GM23338 (cell line): ENCODE results near the gene TRIO. TPM values are rescaled to one million over a fixed set of nuclear protein-coding genes. Genes with fewer than 3 reads are reported as not detected.

ENCODE experiments used
- ATAC-seq: fragments of 200-7000 bp; cut with Tn5 transposase; 3 replicates; pipeline ENCODE4 v1.9.1; 2020
- DNase-seq: peaks from one replicate; pipeline ENCODE4 v3.0.0-alpha.2; 2015; ENCODE audit warnings: low spot score
- H2AFZ ChIP-seq: fragments of 200-600 bp; sonication (generic); 2 replicates; pipeline ENCODE4 v1.8.0; 2016; ENCODE audit warnings: antibody characterized with exemption, mild to moderate bottlenecking, moderate library complexity
- H3F3A ChIP-seq: fragments of 200-600 bp; sonication (generic); replicated peaks from 2 replicates; pipeline ENCODE4 v1.8.0; 2017; ENCODE audit warnings: antibody characterized with exemption, mixed run types, low read depth
- H3K27ac ChIP-seq: fragments of 200-600 bp; sonication (generic); 2 replicates; pipeline ENCODE4 v1.6.1; 2016; ENCODE audit warnings: low read depth
- H3K27me3 ChIP-seq: fragments of 200-600 bp; sonication (generic); 2 replicates; pipeline ENCODE4 v1.8.0; 2016; ENCODE audit warnings: mild to moderate bottlenecking, mixed run types, moderate library complexity; ENCODE audit not compliant: insufficient read depth
- H3K36me3 ChIP-seq: fragments of 200-600 bp; sonication (generic); 2 replicates; pipeline ENCODE4 v1.8.0; 2016; ENCODE audit warnings: mild to moderate bottlenecking; ENCODE audit not compliant: insufficient read depth
- H3K4me1 ChIP-seq: fragments of 200-600 bp; sonication (generic); 2 replicates; pipeline ENCODE4 v1.8.0; 2016; ENCODE audit warnings: mild to moderate bottlenecking, moderate library complexity; ENCODE audit not compliant: insufficient read depth
- H3K4me2 ChIP-seq: fragments of 200-600 bp; sonication (generic); 2 replicates; pipeline ENCODE4 v1.7.1; 2017; ENCODE audit warnings: mixed run types
- H3K4me3 ChIP-seq: fragments of 200-600 bp; sonication (generic); 2 replicates; pipeline ENCODE4 v1.6.1; 2016; ENCODE audit warnings: mixed run types
- H3K79me2 ChIP-seq: fragments of 200-600 bp; sonication (generic); replicated peaks from 2 replicates; pipeline ENCODE4 v1.8.0; 2017; ENCODE audit warnings: mild to moderate bottlenecking; ENCODE audit not compliant: insufficient read depth
- H3K9me2 ChIP-seq: fragments of 200-600 bp; sonication (generic); 2 replicates; pipeline ENCODE4 v1.8.0; 2017; ENCODE audit not compliant: insufficient read depth
- H4K20me1 ChIP-seq: fragments of 200-600 bp; sonication (generic); replicated peaks from 2 replicates; pipeline ENCODE4 v1.8.0; 2017; ENCODE audit warnings: mild to moderate bottlenecking; ENCODE audit not compliant: insufficient read depth
- H3K27ac Mint-ChIP-seq: 2 replicates; pipeline ENCODE4 v1.8.0; 2020; ENCODE audit warnings: inconsistent platforms, mild to moderate bottlenecking, moderate library complexity, mixed read lengths
- H3K27me3 Mint-ChIP-seq: 3 replicates; pipeline ENCODE4 v1.8.0; 2022; ENCODE audit warnings: low read depth, mild to moderate bottlenecking, moderate library complexity, mixed read lengths, inconsistent platforms; ENCODE audit not compliant: insufficient read depth, poor library complexity
- H3K36me3 Mint-ChIP-seq: 3 replicates; pipeline ENCODE4 v1.8.0; 2021; ENCODE audit warnings: low read depth, mild to moderate bottlenecking, inconsistent platforms, moderate library complexity, mixed read lengths
- H3K4me1 Mint-ChIP-seq: 3 replicates; pipeline ENCODE4 v1.8.0; 2020; ENCODE audit warnings: mild to moderate bottlenecking, inconsistent platforms, mixed read lengths
- H3K4me3 Mint-ChIP-seq: 3 replicates; pipeline ENCODE4 v1.8.0; 2021; ENCODE audit warnings: moderate library complexity, mild to moderate bottlenecking, inconsistent platforms, mixed read lengths
- H3K9me3 Mint-ChIP-seq: 3 replicates; pipeline ENCODE4 v1.8.0; 2020; ENCODE audit warnings: moderate library complexity, mild to moderate bottlenecking, inconsistent platforms, mixed read lengths
- CREB1 ChIP-seq: fragments of 250-450 bp; sonication (Bioruptor Pico); IDR thresholded peaks from 2 replicates; pipeline ENCODE4 v1.5.0; 2020; ENCODE audit warnings: low read depth, mild to moderate bottlenecking, moderate library complexity
- EZH2phosphoT487 ChIP-seq: fragments of 200-600 bp; sonication (generic); IDR thresholded peaks from one replicate; pipeline ENCODE4 v1.8.1; 2018; ENCODE audit warnings: antibody characterized with exemption; ENCODE audit not compliant: unreplicated experiment
- JUNB ChIP-seq: IDR thresholded peaks from one replicate; pipeline ENCODE4 v1.6.1; 2016; ENCODE audit warnings: antibody characterized with exemption; ENCODE audit not compliant: unreplicated experiment
- POLR2AphosphoS5 ChIP-seq: IDR thresholded peaks from 2 replicates; pipeline ENCODE4 v1.6.1; 2016; ENCODE audit warnings: antibody characterized with exemption, low read depth
- REST ChIP-seq: IDR thresholded peaks from one replicate; pipeline ENCODE4 v1.6.1; 2018; ENCODE audit warnings: antibody characterized with exemption; ENCODE audit not compliant: unreplicated experiment
- STAT1 ChIP-seq: IDR thresholded peaks from one replicate; pipeline ENCODE4 v1.6.1; 2016; ENCODE audit warnings: antibody characterized with exemption; ENCODE audit not compliant: unreplicated experiment
- ZNF114 ChIP-seq: fragments of 250-450 bp; sonication (Bioruptor Pico); IDR thresholded peaks from 2 replicates; pipeline ENCODE4 v1.5.0; 2020; ENCODE audit warnings: mild to moderate bottlenecking, moderate library complexity
- ZNF462 ChIP-seq: fragments of 250-450 bp; sonication (Bioruptor Pico); IDR thresholded peaks from 2 replicates; pipeline ENCODE4 v1.5.0; 2020; ENCODE audit warnings: mild to moderate bottlenecking, moderate library complexity
- polyA plus RNA-seq: library from polyadenylated mRNA; unstranded; fragments of >200 nt; fragmentation: Nextera tagmentation; extraction: Ambion mirVana; gene quantifications from 2 replicates; pipeline ENCODE4 v1.2.1, GENCODE V29; 2016
- total RNA-seq: library from RNA; depleted of rRNA; stranded (reverse); fragments of >200 nt; shearing (Covaris generic); gene quantifications from 2 replicates; pipeline ENCODE4 v1.2.3, GENCODE V29; 2014
- TF ChIP-seq, protein P1 (sequence below): IDR thresholded peaks from 2 replicates; pipeline ENCODE4 v1.6.1; 2016; ENCODE audit warnings: antibody characterized with exemption
- TF ChIP-seq, protein P2 (sequence below), 2 experiments: fragments of 200-600 bp in 1 of 2; sonication (generic) in 1 of 2; conservative IDR thresholded peaks; 2 replicates each; pipeline versions ENCODE4 v1.5.1 to v1.6.1; 2016 to 2017; ENCODE audit warnings: antibody characterized with exemption in 2 of 2, low read depth in 2 of 2, mild to moderate bottlenecking in 2 of 2, moderate library complexity in 1 of 2

TRIO gene
- total and polyA plus RNA-seq, 2 experiments from 2014 or later = 13.8 to 113 TPM

- ATAC-seq (no peak), DNase-seq (no peak)
- Histone ChIP-seq H3K4me2 (no peak overlapping the region), H4K20me1 (peaks cover 95% of the 10 kb centered on the region), H3K27me3 (no peaks in the 10 kb centered on the region), H3K4me1 (peaks cover 89% of the 10 kb centered on the region), H3K36me3 (no peaks in the 10 kb centered on the region), H2AFZ (no peak overlapping the region), H3K79me2 (peaks cover 100% of the 10 kb centered on the region), H3K27ac (no peak overlapping the region), H3K9me2 (no peaks in the 10 kb centered on the region), H3K4me3 (no peak overlapping the region), H3F3A (no peaks in the 10 kb centered on the region)
- TF ChIP-seq POLR2AphosphoS5 (no peak), ZNF462 (CRISPR knock-in tag) (no peak), CREB1 (no peak), JUNB (no peak), REST (no peak), ZNF114 (CRISPR knock-in tag) (no peak), EZH2phosphoT487 (no peak), STAT1 (no peak)
- TF ChIP-seq, protein P1, sequence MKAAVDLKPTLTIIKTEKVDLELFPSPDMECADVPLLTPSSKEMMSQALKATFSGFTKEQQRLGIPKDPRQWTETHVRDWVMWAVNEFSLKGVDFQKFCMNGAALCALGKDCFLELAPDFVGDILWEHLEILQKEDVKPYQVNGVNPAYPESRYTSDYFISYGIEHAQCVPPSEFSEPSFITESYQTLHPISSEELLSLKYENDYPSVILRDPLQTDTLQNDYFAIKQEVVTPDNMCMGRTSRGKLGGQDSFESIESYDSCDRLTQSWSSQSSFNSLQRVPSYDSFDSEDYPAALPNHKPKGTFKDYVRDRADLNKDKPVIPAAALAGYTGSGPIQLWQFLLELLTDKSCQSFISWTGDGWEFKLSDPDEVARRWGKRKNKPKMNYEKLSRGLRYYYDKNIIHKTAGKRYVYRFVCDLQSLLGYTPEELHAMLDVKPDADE = no peak
- TF ChIP-seq, protein P2, sequence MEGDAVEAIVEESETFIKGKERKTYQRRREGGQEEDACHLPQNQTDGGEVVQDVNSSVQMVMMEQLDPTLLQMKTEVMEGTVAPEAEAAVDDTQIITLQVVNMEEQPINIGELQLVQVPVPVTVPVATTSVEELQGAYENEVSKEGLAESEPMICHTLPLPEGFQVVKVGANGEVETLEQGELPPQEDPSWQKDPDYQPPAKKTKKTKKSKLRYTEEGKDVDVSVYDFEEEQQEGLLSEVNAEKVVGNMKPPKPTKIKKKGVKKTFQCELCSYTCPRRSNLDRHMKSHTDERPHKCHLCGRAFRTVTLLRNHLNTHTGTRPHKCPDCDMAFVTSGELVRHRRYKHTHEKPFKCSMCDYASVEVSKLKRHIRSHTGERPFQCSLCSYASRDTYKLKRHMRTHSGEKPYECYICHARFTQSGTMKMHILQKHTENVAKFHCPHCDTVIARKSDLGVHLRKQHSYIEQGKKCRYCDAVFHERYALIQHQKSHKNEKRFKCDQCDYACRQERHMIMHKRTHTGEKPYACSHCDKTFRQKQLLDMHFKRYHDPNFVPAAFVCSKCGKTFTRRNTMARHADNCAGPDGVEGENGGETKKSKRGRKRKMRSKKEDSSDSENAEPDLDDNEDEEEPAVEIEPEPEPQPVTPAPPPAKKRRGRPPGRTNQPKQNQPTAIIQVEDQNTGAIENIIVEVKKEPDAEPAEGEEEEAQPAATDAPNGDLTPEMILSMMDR (conservative IDR thresholded peaks at IDR 0.05; ENCODE audit: low read depth in 2 of 2) = no peak
- H3K36me3 Mint-ChIP-seq = no peaks in the 10 kb centered on the region
- peaks cover 7% of the 10 kb centered on the region for H3K27me3 Mint-ChIP-seq
- H3K4me3 Mint-ChIP-seq = no peak overlapping the region
- peaks cover 71% of the 10 kb centered on the region for H3K4me1 Mint-ChIP-seq
- H3K27ac Mint-ChIP-seq = no peak overlapping the region
- H3K9me3 Mint-ChIP-seq = no peaks in the 10 kb centered on the region
These were observed 8.3 kb downstream of the TRIO start for GRCh38 chr5:14151416-14151815.
